GM12878 (cell line): ENCODE results near the gene DLX5.

ENCODE experiments used
- POLR2AphosphoS5 ChIP-seq: IDR thresholded peaks from 2 replicates; pipeline ENCODE4 v1.6.1; 2011; ENCODE audit warnings: mild to moderate bottlenecking, low read length, inconsistent platforms
- RBBP5 ChIP-seq: fragments of 200-600 bp; sonication (generic); conservative IDR thresholded peaks from 2 replicates; pipeline ENCODE4 v1.6.1; 2016
- TF ChIP-seq, protein P1 (sequence below), 3 experiments: IDR thresholded peaks in 2 of 3; conservative IDR thresholded peaks in 1 of 3; 2 replicates each; pipeline ENCODE4 v1.5.1; 2011; ENCODE audit warnings: low read depth in 3 of 3, low read length in 3 of 3, mild to moderate bottlenecking in 3 of 3, control low read depth in 2 of 3, moderate library complexity in 2 of 3, inconsistent platforms in 1 of 3, mixed read lengths in 1 of 3; ENCODE audit not compliant: control insufficient read depth in 2 of 3, insufficient read depth in 1 of 3; ENCODE audit errors: extremely low read depth in 1 of 3
- TF ChIP-seq, protein P2 (sequence below): fragments of 450-650 bp; IDR thresholded peaks from 2 replicates; pipeline ENCODE4 v1.6.1; 2016; ENCODE audit warnings: mild to moderate bottlenecking, moderate library complexity, borderline replicate concordance

DNA sequence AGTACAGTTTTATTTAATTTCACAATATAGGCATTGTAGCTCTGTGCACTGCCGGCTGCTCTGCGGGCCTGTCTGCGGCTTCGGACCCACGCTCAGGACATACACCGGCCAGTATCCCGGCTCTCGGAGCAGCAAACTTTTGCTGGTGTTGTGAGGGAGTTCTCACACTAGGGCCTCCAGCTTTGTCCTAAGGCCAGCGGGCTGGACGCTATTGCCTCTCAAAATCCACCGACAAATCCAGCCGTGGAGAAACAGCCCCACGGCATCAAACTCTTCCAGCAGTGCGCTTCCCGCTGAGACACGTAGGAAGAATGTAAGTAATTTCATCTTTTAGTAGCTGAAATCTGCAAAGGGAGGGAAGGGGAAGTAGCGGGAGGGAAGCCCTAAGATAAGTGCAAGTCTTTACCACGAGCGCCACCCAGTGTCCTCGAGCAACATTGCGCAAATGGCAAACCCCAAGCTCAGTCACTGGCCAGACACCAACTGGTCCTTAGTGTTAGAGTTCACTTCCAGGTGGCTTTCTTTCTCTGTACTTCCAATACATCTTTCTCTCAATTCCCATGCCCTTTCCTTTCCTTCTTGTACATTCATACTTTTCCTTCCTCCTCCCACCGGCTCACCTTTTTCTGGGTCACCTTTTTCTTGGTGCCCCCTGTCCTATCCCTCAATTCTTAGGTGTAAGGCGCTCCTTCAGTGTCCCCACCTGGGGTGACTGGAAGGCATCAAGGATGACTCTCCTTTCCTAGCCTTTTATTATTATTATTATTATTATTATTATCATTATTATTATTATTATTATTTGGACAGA is 3.0 kb upstream of the DLX5 start:
- TF ChIP-seq, protein P1, sequence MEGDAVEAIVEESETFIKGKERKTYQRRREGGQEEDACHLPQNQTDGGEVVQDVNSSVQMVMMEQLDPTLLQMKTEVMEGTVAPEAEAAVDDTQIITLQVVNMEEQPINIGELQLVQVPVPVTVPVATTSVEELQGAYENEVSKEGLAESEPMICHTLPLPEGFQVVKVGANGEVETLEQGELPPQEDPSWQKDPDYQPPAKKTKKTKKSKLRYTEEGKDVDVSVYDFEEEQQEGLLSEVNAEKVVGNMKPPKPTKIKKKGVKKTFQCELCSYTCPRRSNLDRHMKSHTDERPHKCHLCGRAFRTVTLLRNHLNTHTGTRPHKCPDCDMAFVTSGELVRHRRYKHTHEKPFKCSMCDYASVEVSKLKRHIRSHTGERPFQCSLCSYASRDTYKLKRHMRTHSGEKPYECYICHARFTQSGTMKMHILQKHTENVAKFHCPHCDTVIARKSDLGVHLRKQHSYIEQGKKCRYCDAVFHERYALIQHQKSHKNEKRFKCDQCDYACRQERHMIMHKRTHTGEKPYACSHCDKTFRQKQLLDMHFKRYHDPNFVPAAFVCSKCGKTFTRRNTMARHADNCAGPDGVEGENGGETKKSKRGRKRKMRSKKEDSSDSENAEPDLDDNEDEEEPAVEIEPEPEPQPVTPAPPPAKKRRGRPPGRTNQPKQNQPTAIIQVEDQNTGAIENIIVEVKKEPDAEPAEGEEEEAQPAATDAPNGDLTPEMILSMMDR (IDR thresholded peaks at IDR 0.05 in 2 of 3, conservative IDR thresholded peaks at IDR 0.05 in 1 of 3; ENCODE audit: control insufficient read depth in 2 of 3, extremely low read depth in 1 of 3, insufficient read depth in 1 of 3, low read depth in 3 of 3, low read length in 3 of 3): peak; percentile 87 to 94 (median 89)
- TF ChIP-seq, protein P2, sequence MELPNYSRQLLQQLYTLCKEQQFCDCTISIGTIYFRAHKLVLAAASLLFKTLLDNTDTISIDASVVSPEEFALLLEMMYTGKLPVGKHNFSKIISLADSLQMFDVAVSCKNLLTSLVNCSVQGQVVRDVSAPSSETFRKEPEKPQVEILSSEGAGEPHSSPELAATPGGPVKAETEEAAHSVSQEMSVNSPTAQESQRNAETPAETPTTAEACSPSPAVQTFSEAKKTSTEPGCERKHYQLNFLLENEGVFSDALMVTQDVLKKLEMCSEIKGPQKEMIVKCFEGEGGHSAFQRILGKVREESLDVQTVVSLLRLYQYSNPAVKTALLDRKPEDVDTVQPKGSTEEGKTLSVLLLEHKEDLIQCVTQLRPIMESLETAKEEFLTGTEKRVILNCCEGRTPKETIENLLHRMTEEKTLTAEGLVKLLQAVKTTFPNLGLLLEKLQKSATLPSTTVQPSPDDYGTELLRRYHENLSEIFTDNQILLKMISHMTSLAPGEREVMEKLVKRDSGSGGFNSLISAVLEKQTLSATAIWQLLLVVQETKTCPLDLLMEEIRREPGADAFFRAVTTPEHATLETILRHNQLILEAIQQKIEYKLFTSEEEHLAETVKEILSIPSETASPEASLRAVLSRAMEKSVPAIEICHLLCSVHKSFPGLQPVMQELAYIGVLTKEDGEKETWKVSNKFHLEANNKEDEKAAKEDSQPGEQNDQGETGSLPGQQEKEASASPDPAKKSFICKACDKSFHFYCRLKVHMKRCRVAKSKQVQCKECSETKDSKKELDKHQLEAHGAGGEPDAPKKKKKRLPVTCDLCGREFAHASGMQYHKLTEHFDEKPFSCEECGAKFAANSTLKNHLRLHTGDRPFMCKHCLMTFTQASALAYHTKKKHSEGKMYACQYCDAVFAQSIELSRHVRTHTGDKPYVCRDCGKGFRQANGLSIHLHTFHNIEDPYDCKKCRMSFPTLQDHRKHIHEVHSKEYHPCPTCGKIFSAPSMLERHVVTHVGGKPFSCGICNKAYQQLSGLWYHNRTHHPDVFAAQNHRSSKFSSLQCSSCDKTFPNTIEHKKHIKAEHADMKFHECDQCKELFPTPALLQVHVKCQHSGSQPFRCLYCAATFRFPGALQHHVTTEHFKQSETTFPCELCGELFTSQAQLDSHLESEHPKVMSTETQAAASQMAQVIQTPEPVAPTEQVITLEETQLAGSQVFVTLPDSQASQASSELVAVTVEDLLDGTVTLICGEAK: no peak
- TF ChIP-seq POLR2AphosphoS5 (no peak), RBBP5 (no peak)
